Measurements from ENCODE around the gene FAM13A. TPM values are rescaled to one million over a fixed set of nuclear protein-coding genes. Genes with fewer than 3 reads are reported as not detected.

The FAM13A gene
- total RNA-seq, 3 donors from 2014 or later: 55.7 to 170 (median 118) TPM

DNA sequence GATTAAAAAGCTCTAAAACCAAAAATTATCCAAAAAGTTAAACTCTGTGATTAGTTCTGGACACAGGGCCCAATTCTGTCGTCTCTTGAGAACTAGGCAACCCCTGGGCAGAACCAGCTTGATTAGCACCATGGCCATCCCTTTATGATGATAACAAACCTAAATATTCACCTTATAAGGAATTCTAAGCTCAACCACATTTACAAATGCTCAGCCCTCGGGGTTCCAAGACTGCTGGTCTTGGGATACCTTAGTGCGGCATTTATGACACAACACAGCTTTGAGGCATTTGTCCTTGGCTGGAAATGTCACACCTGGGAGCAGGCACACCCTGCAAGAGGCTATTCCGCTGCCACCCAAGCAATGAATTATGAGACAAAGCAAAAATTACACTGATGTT, 331.8 kb downstream of the FAM13A start:
- intact Hi-C loops (cut with DNase I; ENCODE audit: low total_unique reads): loop anchor here (10.0 kb wide), 1 partner anchor 280 kb away; no protein-coding TSS in a partner anchor
- H3K4me1 ChIP-seq: no peaks in the 10 kb centered on the region

DNA sequence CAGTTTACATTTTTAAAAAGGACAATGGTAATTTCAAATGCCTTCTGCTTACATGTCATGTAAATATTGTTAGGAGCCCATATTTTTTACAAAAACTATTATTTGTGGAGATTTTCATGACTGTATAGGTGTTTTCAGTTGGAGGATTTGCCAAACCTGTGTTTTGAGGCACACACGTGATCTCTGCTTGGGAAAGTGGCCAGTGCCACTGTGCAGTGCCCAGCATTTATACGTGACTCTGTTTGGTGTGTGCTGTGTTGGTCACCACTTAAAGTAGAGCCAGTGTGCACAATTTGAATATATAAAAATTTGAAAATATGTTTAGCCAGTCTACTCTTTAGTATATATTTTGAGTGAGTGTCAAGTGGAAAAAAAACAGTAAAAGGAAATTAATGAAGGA, 332.6 kb downstream of the FAM13A start:
- intact Hi-C loops (cut with DNase I; ENCODE audit: low total_unique reads): loop anchor here (10.0 kb wide), 1 partner anchor 280 kb away; no protein-coding TSS in a partner anchor
- TF ChIP-seq, protein P1, sequence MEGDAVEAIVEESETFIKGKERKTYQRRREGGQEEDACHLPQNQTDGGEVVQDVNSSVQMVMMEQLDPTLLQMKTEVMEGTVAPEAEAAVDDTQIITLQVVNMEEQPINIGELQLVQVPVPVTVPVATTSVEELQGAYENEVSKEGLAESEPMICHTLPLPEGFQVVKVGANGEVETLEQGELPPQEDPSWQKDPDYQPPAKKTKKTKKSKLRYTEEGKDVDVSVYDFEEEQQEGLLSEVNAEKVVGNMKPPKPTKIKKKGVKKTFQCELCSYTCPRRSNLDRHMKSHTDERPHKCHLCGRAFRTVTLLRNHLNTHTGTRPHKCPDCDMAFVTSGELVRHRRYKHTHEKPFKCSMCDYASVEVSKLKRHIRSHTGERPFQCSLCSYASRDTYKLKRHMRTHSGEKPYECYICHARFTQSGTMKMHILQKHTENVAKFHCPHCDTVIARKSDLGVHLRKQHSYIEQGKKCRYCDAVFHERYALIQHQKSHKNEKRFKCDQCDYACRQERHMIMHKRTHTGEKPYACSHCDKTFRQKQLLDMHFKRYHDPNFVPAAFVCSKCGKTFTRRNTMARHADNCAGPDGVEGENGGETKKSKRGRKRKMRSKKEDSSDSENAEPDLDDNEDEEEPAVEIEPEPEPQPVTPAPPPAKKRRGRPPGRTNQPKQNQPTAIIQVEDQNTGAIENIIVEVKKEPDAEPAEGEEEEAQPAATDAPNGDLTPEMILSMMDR (IDR thresholded peaks at IDR 0.05): no peak
- TF ChIP-seq POLR2A (IDR thresholded peaks at IDR 0.05) (no peak), POLR2AphosphoS5 (IDR thresholded peaks at IDR 0.05) (no peak)
- H3K4me1 ChIP-seq: no peaks in the 10 kb centered on the region
- H3K4me3 ChIP-seq: no peak overlapping the region
- peaks cover 12% of the 10 kb centered on the region for H3K36me3 ChIP-seq
- H3K27me3 ChIP-seq: no peaks in the 10 kb centered on the region
- no peak overlapping the region for H3K27ac ChIP-seq
- H3K9me3 ChIP-seq: no peaks in the 10 kb centered on the region
- no peak for DNase-seq (ENCODE audit: low spot score in 2 of 2)

More for the DNA sequence above, 331.8 kb downstream of the FAM13A start:
- DNase-seq (ENCODE audit: low spot score in 2 of 2): no peak
- H3K27me3 ChIP-seq: no peaks in the 10 kb centered on the region
- no peaks in the 10 kb centered on the region for H3K9me3 ChIP-seq
- no peak overlapping the region for H3K4me3 ChIP-seq
- H3K27ac ChIP-seq: no peak overlapping the region
- peaks cover 16% of the 10 kb centered on the region for H3K36me3 ChIP-seq
- TF ChIP-seq POLR2AphosphoS5 (IDR thresholded peaks at IDR 0.05): no peak
- TF ChIP-seq POLR2A (IDR thresholded peaks at IDR 0.05): no peak
- TF ChIP-seq, protein P1 (IDR thresholded peaks at IDR 0.05): no peak

DNA sequence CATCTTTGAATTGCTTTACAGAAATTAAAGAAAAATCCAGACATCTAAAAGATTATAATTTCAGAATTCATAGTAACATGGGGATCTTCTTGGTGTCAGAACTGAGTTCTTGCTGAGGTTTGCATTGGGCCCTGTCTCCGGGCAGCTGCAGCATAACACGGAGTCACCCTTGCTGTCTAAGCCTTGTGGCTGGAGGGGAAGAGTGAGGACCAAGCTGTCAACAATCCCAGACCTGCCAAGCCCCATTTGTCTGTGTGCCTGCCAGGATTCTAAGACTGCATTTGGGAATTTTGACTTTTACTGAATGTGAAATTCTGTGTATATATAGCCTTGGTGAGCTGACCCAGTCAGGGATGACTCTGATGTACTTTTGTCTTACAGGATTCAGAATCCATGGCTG, 334.2 kb downstream of the FAM13A start:
- intact Hi-C loops (cut with DNase I; ENCODE audit: low total_unique reads): loop anchor here (10.0 kb wide), 1 partner anchor 282 kb away; no protein-coding TSS in a partner anchor
- Histone ChIP-seq H3K9me3 (peaks cover 0 to 5% of the 10 kb centered on the region in 2 donors), H3K36me3 (peaks cover 6% of the 10 kb centered on the region), H3K27ac (no peak overlapping the region), H3K4me1 (no peaks in the 10 kb centered on the region), H3K27me3 (no peaks in the 10 kb centered on the region), H3K4me3 (no peak overlapping the region)
- no peak for DNase-seq (ENCODE audit: low spot score in 2 of 2)
- TF ChIP-seq POLR2A (IDR thresholded peaks at IDR 0.05): no peak

DNA sequence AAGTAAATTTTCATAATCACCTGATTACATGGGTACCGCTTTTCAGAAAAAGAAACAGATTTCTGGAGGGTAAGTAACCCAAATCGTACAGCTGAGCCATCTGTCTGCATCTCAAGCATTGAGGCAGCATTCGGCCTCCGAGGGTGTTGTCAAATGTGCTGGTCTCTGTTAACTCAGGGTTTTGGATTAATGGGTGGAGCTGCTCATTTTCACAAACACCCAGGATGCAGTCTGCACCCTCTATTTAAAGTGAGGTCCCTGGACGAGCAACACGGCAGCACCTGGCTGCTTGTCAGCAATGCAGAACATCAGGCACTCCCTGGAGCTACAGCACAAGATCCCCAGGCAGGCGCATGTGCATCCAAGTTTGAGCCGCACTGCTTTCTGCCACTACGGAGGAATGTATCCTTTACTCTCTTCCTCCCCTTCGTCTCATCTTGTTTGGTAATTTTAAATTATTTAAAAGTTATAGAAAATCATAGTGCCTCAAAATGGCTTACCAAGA, 334.7 kb downstream of the FAM13A start:
- intact Hi-C loops (cut with DNase I; ENCODE audit: low total_unique reads): loop anchor here (10.0 kb wide), 1 partner anchor 282 kb away; no protein-coding TSS in a partner anchor
- no peak for TF ChIP-seq POLR2A (IDR thresholded peaks at IDR 0.05)
- H3K9me3 ChIP-seq: peaks cover 0 to 10% of the 10 kb centered on the region in 2 donors
- peaks cover 10% of the 10 kb centered on the region for H3K36me3 ChIP-seq
- no peak for DNase-seq (ENCODE audit: low spot score in 2 of 2)
- no peak overlapping the region for H3K27ac ChIP-seq
- no peak overlapping the region for H3K4me3 ChIP-seq
- H3K4me1 ChIP-seq: no peaks in the 10 kb centered on the region
- H3K27me3 ChIP-seq: no peaks in the 10 kb centered on the region

DNA sequence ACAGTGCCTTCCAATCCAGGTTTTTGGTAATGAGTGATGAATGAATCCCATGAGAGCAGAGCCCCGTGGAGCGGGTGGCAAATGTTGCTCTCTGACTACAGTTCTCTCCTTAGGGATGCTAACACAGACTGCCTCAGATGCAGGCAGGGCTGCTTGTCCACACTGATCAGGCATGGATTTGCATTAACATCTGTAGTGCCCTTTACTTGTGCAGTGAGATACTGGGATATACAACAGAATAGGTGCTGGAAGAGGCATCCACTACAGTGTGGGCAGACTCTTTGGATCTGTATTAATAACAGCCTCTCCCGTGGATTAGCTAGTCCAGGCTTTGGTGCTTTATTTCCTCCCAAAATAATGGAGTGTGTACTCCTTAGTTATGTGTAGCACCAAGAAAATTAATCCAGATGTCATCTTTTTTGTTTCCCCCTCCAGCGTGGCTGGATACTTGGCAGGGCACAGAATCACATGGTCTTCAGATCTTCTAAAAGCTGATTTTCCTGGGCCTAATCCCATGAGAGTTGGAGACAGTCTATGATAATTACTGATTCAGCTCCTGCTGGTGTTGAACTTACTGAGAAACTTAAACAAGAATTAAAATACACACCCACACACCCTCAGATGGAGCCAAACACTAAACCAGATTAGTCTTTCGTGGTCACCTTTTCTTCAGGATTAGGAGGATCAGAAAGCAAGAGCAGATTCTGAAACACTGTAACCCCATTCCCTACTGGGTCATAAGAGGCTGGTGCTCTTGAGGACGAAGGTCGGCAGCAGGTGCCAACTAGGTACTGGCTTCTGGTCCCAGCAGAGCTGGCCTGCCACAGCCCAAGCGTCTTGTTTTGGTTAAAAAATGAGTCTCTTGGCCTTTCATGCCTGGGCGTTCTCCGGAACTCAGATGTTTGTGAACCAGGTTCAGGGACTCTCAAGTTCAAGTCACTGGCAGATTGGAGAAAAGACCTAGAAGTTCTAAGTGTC, 336.2 kb downstream of the FAM13A start:
- Histone ChIP-seq H3K4me3 (no peak overlapping the region), H3K36me3 (peaks cover 4% of the 10 kb centered on the region), H3K9me3 (peaks cover 0 to 22% of the 10 kb centered on the region in 2 donors), H3K27ac (peak overlapping the region in 1 of 2 donors; percentile 27), H3K27me3 (no peaks in the 10 kb centered on the region), H3K4me1 (no peaks in the 10 kb centered on the region)
- intact Hi-C loops (cut with DNase I; ENCODE audit: low total_unique reads): loop anchor here (10.0 kb wide), 1 partner anchor 284 kb away; no protein-coding TSS in a partner anchor
- TF ChIP-seq POLR2AphosphoS5 (IDR thresholded peaks at IDR 0.05): no peak
- TF ChIP-seq POLR2A (IDR thresholded peaks at IDR 0.05): no peak
- TF ChIP-seq, protein P1 (IDR thresholded peaks at IDR 0.05): no peak
- DNase-seq (ENCODE audit: low spot score in 2 of 2): no peak

DNA sequence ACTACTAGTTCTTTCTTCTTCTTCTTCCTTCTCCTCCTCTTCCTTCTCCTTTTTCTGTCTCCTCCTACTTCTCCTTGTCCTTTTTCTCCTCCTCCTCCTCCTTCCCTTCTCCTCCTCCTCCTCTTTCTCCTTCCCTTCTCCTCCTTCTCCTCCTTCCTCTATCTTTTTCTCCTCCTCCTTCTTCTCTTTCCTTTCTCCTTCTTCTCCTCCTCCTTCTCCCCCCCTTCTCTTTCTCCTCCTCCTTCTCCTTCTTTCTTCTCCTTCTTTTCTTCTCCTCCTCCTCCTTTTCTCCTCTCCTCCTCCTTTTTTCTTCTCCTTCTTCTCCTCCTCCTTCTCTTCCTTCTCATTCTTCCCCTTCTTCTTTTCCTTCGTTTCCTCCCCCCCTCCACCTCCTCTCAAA, 337.6 kb downstream of the FAM13A start:
- Histone ChIP-seq H3K36me3 (peaks cover 4% of the 10 kb centered on the region), H3K4me1 (no peaks in the 10 kb centered on the region), H3K27me3 (no peaks in the 10 kb centered on the region), H3K27ac (no peak overlapping the region), H3K4me3 (no peak overlapping the region), H3K9me3 (peaks cover 0 to 22% of the 10 kb centered on the region in 2 donors)
- intact Hi-C loops (cut with DNase I; ENCODE audit: low total_unique reads): no loop called here
- TF ChIP-seq, protein P1 (IDR thresholded peaks at IDR 0.05): no peak
- TF ChIP-seq POLR2A (IDR thresholded peaks at IDR 0.05) (no peak), POLR2AphosphoS5 (IDR thresholded peaks at IDR 0.05) (no peak)
- DNase-seq (ENCODE audit: low spot score in 2 of 2): no peak

Data from breast epithelium (tissue), 4 donors.